ENCODE results near the gene GMPR2.
A peak's percentile ranks its signal among the peaks of the same experiment; 100 is the strongest.

The GMPR2 gene

GRCh38 chr14:24189460-24189859 lies 43.3 kb upstream of the GMPR2 start:
- Histone ChIP-seq H3K4me1 (ENCODE audit: control insufficient read depth, insufficient read depth, low read length) (peaks cover 6% of the 10 kb centered on the region; the same call in 1 of the 2 replicates), H3K27ac (ENCODE audit: low read depth, low read length) (no peak overlapping the region), H3K36me3 (ENCODE audit: control insufficient read depth, insufficient read depth, low read length) (peaks cover 63% of the 10 kb centered on the region), H3K4me3 (ENCODE audit: low read depth, low read length) (0 out of 2 replicates have a peak overlapping the region, but pooled peaks have one; percentile 30), H3K27me3 (ENCODE audit: control insufficient read depth, insufficient read depth, low read length) (no peaks in the 10 kb centered on the region), H3K9ac (ENCODE audit: low read length) (peak overlapping the region; percentile 36), H3K9me3 (ENCODE audit: control insufficient read depth, insufficient read depth, low read depth, low read length) (no peaks in the 10 kb centered on the region)

- H3K9me3 ChIP-seq (ENCODE audit: control insufficient read depth, insufficient read depth, low read depth, low read length), result no peaks in the 10 kb centered on the region
- H3K4me1 ChIP-seq (ENCODE audit: control insufficient read depth, insufficient read depth, low read length), result peaks cover 11% of the 10 kb centered on the region; the same call in 1 of the 2 replicates
- no peaks in the 10 kb centered on the region for H3K27me3 ChIP-seq (ENCODE audit: control insufficient read depth, insufficient read depth, low read length)
- H3K27ac ChIP-seq (ENCODE audit: low read depth, low read length), result no peak overlapping the region
- H3K4me3 ChIP-seq (ENCODE audit: low read depth, low read length), result no peak overlapping the region
- no peak overlapping the region for H3K9ac ChIP-seq (ENCODE audit: low read length)
- peaks cover 54% of the 10 kb centered on the region for H3K36me3 ChIP-seq (ENCODE audit: control insufficient read depth, insufficient read depth, low read length)
Measured at GRCh38 chr14:24190416-24190815, 42.3 kb upstream of the GMPR2 start.

GRCh38 chr14:24192933-24193332 lies 39.8 kb upstream of the GMPR2 start:
- H3K9me3 ChIP-seq (ENCODE audit: control insufficient read depth, insufficient read depth, low read depth, low read length), result no peaks in the 10 kb centered on the region
- H3K9ac ChIP-seq (ENCODE audit: low read length), result no peak overlapping the region
- no peaks in the 10 kb centered on the region for H3K27me3 ChIP-seq (ENCODE audit: control insufficient read depth, insufficient read depth, low read length)

GRCh38 chr14:24194186-24194872 lies 38.4 kb upstream of the GMPR2 start:
- Histone ChIP-seq H3K36me3 (ENCODE audit: control insufficient read depth, insufficient read depth, low read length) (peaks cover 38% of the 10 kb centered on the region), H3K4me1 (ENCODE audit: control insufficient read depth, insufficient read depth, low read length) (peaks cover 6% of the 10 kb centered on the region; the same call in 1 of the 2 replicates), H3K4me3 (ENCODE audit: low read depth, low read length) (peak overlapping the region; percentile 89), H3K9me3 (ENCODE audit: control insufficient read depth, insufficient read depth, low read depth, low read length) (no peaks in the 10 kb centered on the region; the same call in 1 of the 2 replicates), H3K27me3 (ENCODE audit: control insufficient read depth, insufficient read depth, low read length) (no peaks in the 10 kb centered on the region), H3K27ac (ENCODE audit: low read depth, low read length) (no peak overlapping the region), H3K9ac (ENCODE audit: low read length) (peak overlapping the region; percentile 98)

More at GRCh38 chr14:24192933-24193332, 39.8 kb upstream of the GMPR2 start:
- Histone ChIP-seq H3K36me3 (ENCODE audit: control insufficient read depth, insufficient read depth, low read length) (peaks cover 31% of the 10 kb centered on the region), H3K4me3 (ENCODE audit: low read depth, low read length) (no peak overlapping the region), H3K4me1 (ENCODE audit: control insufficient read depth, insufficient read depth, low read length) (peaks cover 7% of the 10 kb centered on the region; the same call in 1 of the 2 replicates), H3K27ac (ENCODE audit: low read depth, low read length) (no peak overlapping the region)

GRCh38 chr14:24194873-24195185 lies 37.9 kb upstream of the GMPR2 start:
- H3K27ac ChIP-seq (ENCODE audit: low read depth, low read length), result peak overlapping the region; percentile 100
- H3K27me3 ChIP-seq (ENCODE audit: control insufficient read depth, insufficient read depth, low read length), result no peaks in the 10 kb centered on the region
- H3K9ac ChIP-seq (ENCODE audit: low read length), result peak overlapping the region; percentile 98
- peaks cover 40% of the 10 kb centered on the region for H3K36me3 ChIP-seq (ENCODE audit: control insufficient read depth, insufficient read depth, low read length)
- H3K4me3 ChIP-seq (ENCODE audit: low read depth, low read length), result peak overlapping the region; percentile 89
- H3K4me1 ChIP-seq (ENCODE audit: control insufficient read depth, insufficient read depth, low read length), result peaks cover 6% of the 10 kb centered on the region; the same call in 1 of the 2 replicates
- peaks cover 2% of the 10 kb centered on the region; the same call in 1 of the 2 replicates for H3K9me3 ChIP-seq (ENCODE audit: control insufficient read depth, insufficient read depth, low read depth, low read length)

GRCh38 chr14:24195186-24196070 lies 37.3 kb upstream of the GMPR2 start, which contains the start of gene TM9SF1:
TSS of gene TM9SF1 (minus strand) at chr14:24195441. CDS start at chr14:24195019, 422 bp downstream.
- peaks cover 2% of the 10 kb centered on the region; the same call in 1 of the 2 replicates for H3K9me3 ChIP-seq (ENCODE audit: control insufficient read depth, insufficient read depth, low read depth, low read length)
- peak within 1 kb of the TSS; percentile 98 for H3K9ac ChIP-seq (ENCODE audit: low read length)
- H3K27me3 ChIP-seq (ENCODE audit: control insufficient read depth, insufficient read depth, low read length), result no peaks in the 10 kb centered on the region
- H3K36me3 ChIP-seq (ENCODE audit: control insufficient read depth, insufficient read depth, low read length), result peaks cover 39% of the 10 kb centered on the region
- H3K27ac ChIP-seq (ENCODE audit: low read depth, low read length), result peak within 1 kb of the TSS; percentile 100
- peaks cover 6% of the 10 kb centered on the region; the same call in 1 of the 2 replicates for H3K4me1 ChIP-seq (ENCODE audit: control insufficient read depth, insufficient read depth, low read length)
- peak within 1 kb of the TSS; percentile 89 for H3K4me3 ChIP-seq (ENCODE audit: low read depth, low read length)

- peak overlapping the region; percentile 89 for H3K4me3 ChIP-seq (ENCODE audit: low read depth, low read length)
- H3K4me1 ChIP-seq (ENCODE audit: control insufficient read depth, insufficient read depth, low read length), result peaks cover 6% of the 10 kb centered on the region; the same call in 1 of the 2 replicates
- peaks cover 43% of the 10 kb centered on the region for H3K36me3 ChIP-seq (ENCODE audit: control insufficient read depth, insufficient read depth, low read length)
- no peaks in the 10 kb centered on the region for H3K27me3 ChIP-seq (ENCODE audit: control insufficient read depth, insufficient read depth, low read length)
- H3K9ac ChIP-seq (ENCODE audit: low read length), result peak overlapping the region; percentile 98
- H3K9me3 ChIP-seq (ENCODE audit: control insufficient read depth, insufficient read depth, low read depth, low read length), result peaks cover 5% of the 10 kb centered on the region
- peak overlapping the region; percentile 100 for H3K27ac ChIP-seq (ENCODE audit: low read depth, low read length)
Measured at GRCh38 chr14:24196071-24197055, 36.4 kb upstream of the GMPR2 start.

GRCh38 chr14:24197056-24197450 lies 35.7 kb upstream of the GMPR2 start:
- peaks cover 9% of the 10 kb centered on the region for H3K9me3 ChIP-seq (ENCODE audit: control insufficient read depth, insufficient read depth, low read depth, low read length)
- H3K27me3 ChIP-seq (ENCODE audit: control insufficient read depth, insufficient read depth, low read length), result no peaks in the 10 kb centered on the region
- no peak overlapping the region for H3K9ac ChIP-seq (ENCODE audit: low read length)
- H3K27ac ChIP-seq (ENCODE audit: low read depth, low read length), result no peak overlapping the region
- H3K4me1 ChIP-seq (ENCODE audit: control insufficient read depth, insufficient read depth, low read length), result peaks cover 6% of the 10 kb centered on the region; the same call in 1 of the 2 replicates
- H3K4me3 ChIP-seq (ENCODE audit: low read depth, low read length), result peak overlapping the region; percentile 89; the same call in 1 of the 2 replicates
- H3K36me3 ChIP-seq (ENCODE audit: control insufficient read depth, insufficient read depth, low read length), result peaks cover 45% of the 10 kb centered on the region

GRCh38 chr14:24198814-24199524 lies 33.8 kb upstream of the GMPR2 start:
- no peak overlapping the region for H3K4me3 ChIP-seq (ENCODE audit: low read depth, low read length)
- no peaks in the 10 kb centered on the region for H3K27me3 ChIP-seq (ENCODE audit: control insufficient read depth, insufficient read depth, low read length)
- H3K27ac ChIP-seq (ENCODE audit: low read depth, low read length), result no peak overlapping the region
- H3K36me3 ChIP-seq (ENCODE audit: control insufficient read depth, insufficient read depth, low read length), result peaks cover 38% of the 10 kb centered on the region
- H3K9ac ChIP-seq (ENCODE audit: low read length), result no peak overlapping the region
- H3K9me3 ChIP-seq (ENCODE audit: control insufficient read depth, insufficient read depth, low read depth, low read length), result peaks cover 14% of the 10 kb centered on the region
- peaks cover 11% of the 10 kb centered on the region for H3K4me1 ChIP-seq (ENCODE audit: control insufficient read depth, insufficient read depth, low read length)

Data from HUES6 (cell line).